ENCODE data around the gene CRADD. TPM values are rescaled to one million over a fixed set of nuclear protein-coding genes. Genes with fewer than 3 reads are reported as not detected.

The CRADD gene
- total RNA-seq, 1 experiment from 2014 or later = 7.6 TPM

DNA sequence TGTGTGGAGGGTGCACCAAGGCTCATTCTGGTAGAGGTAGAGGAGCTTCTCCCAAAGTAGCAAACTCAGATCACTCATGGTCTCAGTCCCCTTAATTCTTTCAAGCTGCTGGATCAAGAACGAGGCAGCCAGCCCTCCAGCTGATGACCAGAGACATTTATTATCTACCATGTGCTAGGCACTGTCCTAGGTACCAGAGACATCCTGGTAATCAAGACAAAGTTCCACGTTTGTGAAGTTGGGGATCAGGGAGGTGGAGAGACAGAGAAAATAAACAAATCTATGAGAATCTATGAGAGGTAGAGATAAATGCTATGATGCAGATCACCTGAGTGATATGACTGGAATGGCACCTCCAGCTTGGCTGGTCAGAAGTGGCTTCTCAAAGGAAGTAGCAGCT is 130.2 kb downstream of the CRADD start:
- H3K4me2 ChIP-seq (ENCODE audit: insufficient read depth, insufficient read length, low read length) = no peak overlapping the region
- no peaks in the 10 kb centered on the region for H3K79me1 ChIP-seq (ENCODE audit: insufficient read depth, low read depth, low read length, poor library complexity, severe bottlenecking)
- WGBS (ENCODE audit: extremely low coverage, insufficient read length, low lambda C conversion rate) = no CpG with 5 or more reads among the region's 2 CpGs
- Mint-ChIP-seq H3K4me3 (no peak overlapping the region), H3K4me1 (peaks cover 13 to 24% of the 10 kb centered on the region in 2 experiments), H3K9me3 (no peaks in the 10 kb centered on the region), H3K27ac (no peak overlapping the region), H3K27me3 (ENCODE audit: low read depth) (no peaks in the 10 kb centered on the region; the same call in 1 of the 2 replicates), H3K36me3 (ENCODE audit: insufficient read depth in 1 of 3, low read depth in 3 of 3) (no peaks in the 10 kb centered on the region)
- H3K4me1 ChIP-seq (ENCODE audit: insufficient read depth, low read length) = peaks cover 4% of the 10 kb centered on the region; the same call in 1 of the 2 replicates
- H4K5ac ChIP-seq (ENCODE audit: insufficient read length, low read depth, low read length) = no peak overlapping the region
- H3K14ac ChIP-seq (ENCODE audit: insufficient read depth, low read length) = no peak overlapping the region
- no peak for DNase-seq
- no peaks in the 10 kb centered on the region for H3K23me2 ChIP-seq (ENCODE audit: insufficient read length, low read depth, low read length, poor library complexity, severe bottlenecking)
- no peaks in the 10 kb centered on the region for H4K20me1 ChIP-seq (ENCODE audit: control insufficient read depth, insufficient read depth, insufficient read length)
- no peak overlapping the region for H4K8ac ChIP-seq (replicated peaks; ENCODE audit: insufficient read length, low read depth, low read length)
- TF ChIP-seq, protein P1, sequence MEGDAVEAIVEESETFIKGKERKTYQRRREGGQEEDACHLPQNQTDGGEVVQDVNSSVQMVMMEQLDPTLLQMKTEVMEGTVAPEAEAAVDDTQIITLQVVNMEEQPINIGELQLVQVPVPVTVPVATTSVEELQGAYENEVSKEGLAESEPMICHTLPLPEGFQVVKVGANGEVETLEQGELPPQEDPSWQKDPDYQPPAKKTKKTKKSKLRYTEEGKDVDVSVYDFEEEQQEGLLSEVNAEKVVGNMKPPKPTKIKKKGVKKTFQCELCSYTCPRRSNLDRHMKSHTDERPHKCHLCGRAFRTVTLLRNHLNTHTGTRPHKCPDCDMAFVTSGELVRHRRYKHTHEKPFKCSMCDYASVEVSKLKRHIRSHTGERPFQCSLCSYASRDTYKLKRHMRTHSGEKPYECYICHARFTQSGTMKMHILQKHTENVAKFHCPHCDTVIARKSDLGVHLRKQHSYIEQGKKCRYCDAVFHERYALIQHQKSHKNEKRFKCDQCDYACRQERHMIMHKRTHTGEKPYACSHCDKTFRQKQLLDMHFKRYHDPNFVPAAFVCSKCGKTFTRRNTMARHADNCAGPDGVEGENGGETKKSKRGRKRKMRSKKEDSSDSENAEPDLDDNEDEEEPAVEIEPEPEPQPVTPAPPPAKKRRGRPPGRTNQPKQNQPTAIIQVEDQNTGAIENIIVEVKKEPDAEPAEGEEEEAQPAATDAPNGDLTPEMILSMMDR (conservative IDR thresholded peaks at IDR 0.05) = no peak
- H3T11ph ChIP-seq (ENCODE audit: low read length) = no peak overlapping the region
- H3K79me2 ChIP-seq (ENCODE audit: insufficient read depth, low read length) = no peaks in the 10 kb centered on the region
- no peaks in the 10 kb centered on the region for H3K9me3 ChIP-seq (ENCODE audit: control insufficient read depth, low read depth, low read length)
- H2BK20ac ChIP-seq (ENCODE audit: low read depth, low read length, poor library complexity, severe bottlenecking) = no peak overlapping the region
- no peak overlapping the region for H4K91ac ChIP-seq (ENCODE audit: insufficient read length, low read depth, low read length)
- no peak overlapping the region for H2AFZ ChIP-seq (ENCODE audit: low read length)
- no peak overlapping the region for H3K23ac ChIP-seq (ENCODE audit: insufficient read length, low read depth, low read length)
- no peak overlapping the region for H3K56ac ChIP-seq (ENCODE audit: insufficient read length, low read depth, low read length)
- no peak overlapping the region for H2AK5ac ChIP-seq (ENCODE audit: insufficient read length, low read length)
- no peak overlapping the region for H2BK15ac ChIP-seq (ENCODE audit: low read depth, low read length)
- no peak overlapping the region for H3K4ac ChIP-seq (ENCODE audit: low read depth, low read length)
- H3K27ac ChIP-seq (ENCODE audit: insufficient read length, low read depth, low read length) = no peak overlapping the region
- H3K9ac ChIP-seq (ENCODE audit: extremely low read depth, insufficient read length, low read length) = no peak overlapping the region
- no peak overlapping the region for H2BK12ac ChIP-seq (ENCODE audit: insufficient read length, low read depth, low read length)
- H2BK120ac ChIP-seq (ENCODE audit: low read depth, low read length, poor library complexity, severe bottlenecking) = no peak overlapping the region
- no peaks in the 10 kb centered on the region for H3K27me3 ChIP-seq (ENCODE audit: insufficient read depth, low read length)
- H3K18ac ChIP-seq (ENCODE audit: insufficient read length, low read depth, low read length) = no peak overlapping the region
- H2BK5ac ChIP-seq (ENCODE audit: insufficient read length, low read length) = no peak overlapping the region

All from H9 (cell line).